Measurements from ENCODE around the gene KPNA6.
A peak's percentile ranks its signal among the peaks of the same experiment; 100 is the strongest.
"Not testable (repeated sequence)": the region's sequence is repeated elsewhere in the genome, so short reads cannot be mapped to it uniquely, and the experiment has no call there.

Gene KPNA6

DNA sequence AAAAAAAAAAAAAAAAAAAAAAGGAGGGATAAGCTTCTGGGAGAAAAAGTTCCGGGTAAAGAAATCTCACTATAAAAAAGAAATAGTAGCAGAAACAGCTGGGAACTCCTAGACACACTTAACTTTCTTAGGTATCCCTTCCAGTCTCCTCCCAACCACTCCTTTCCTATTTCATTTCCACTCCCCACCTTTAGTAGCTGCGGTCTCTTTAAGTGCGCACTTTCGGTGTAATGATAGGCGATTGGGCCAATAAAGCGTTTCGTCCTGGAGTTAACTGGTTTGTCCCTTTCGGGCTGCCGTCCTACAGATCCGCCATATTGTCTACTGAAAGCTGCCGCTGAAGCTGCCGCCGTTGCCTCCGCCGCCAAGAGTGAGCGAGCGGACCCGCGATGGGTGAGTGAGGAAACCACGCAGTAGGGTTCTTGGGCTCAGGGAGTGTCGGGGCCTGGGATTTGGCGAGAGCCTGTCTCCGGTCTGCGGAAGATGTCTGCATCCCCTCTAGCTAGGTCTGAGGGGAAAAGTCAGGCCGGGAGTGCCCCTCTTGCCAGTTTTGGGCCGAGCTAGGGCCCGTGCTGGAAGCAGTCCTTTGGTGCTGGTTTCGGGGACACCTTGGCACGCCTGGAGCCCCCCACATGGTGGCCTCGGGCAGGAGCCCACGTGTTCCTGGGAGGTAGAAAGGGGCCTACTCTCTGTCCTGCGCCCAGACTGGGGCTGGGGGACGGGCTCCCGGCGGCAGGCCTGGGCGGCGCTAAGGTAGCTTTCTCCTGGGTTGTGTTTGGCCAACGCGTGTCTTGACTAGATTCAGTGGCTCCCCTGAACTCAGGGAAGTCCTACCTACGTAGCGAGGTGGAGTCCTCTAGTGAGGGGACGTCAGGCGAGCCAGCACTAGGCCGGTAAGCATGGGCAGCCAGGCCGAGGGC is at the start of gene KPNA6:
TSS of gene KPNA6 (plus strand) at position 315 of the 920 bp plus-strand sequence. CDS start at position 390, 75 bp downstream.
- DNase-seq: peak; percentile 88

DNA sequence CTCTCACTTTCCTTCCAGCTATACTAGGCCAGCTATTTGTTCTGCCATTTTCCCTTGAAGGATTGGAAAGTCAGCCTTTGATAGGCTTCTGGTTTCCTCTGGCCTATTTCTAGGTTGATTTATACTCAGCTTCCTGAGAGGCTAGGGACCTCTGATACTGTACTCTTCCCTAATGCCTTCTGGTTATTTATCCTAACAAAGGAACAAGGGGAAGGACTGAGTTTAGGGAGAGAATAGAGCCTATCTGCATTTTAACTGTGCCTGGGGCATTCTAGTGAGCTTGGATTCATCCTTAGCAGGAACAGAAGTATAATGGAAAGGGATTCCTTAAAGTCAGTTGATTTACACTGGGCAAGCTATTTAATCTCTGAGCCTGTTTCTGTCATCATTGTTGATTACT is 46.9 kb upstream of the KPNA6 start:
- no peak for DNase-seq

DNA sequence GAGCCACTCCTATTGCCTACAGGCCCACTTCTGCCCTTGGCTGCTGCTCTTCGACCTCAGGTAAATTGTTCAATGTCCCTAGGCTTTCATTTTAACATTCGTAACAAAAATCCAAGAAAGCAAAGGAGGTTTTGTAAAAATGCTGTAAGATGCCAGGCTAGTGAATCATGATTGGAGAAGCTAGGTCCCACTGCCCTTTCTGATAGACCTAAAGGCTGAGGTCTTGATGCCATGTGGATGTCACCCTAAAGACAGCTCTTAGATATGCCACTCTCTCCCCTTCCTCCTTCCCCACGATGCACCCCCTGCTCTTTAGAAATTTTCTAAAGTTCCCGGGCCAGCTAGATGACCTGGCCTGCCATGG is 45.0 kb upstream of the KPNA6 start:
- DNase-seq: no peak

DNA sequence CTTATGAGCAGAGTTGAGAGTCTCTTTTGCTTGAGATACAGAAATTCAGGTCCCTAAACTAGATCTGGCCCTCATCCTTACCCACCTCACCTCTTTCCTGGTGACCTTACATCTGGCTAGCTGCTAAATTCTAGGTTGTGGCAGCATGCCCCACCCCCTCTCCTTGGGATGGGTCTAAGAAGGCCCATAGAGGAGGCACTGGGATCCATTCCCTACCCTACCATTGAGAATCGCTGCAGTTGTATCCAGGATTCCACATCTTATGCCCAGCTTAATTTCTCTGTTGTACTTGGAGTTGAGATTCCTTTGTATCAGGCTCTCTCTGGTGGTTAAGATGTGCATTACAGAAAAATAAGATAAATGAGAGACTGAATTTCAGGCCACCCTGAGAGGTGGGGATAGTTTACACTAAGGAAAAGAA is 44.6 kb upstream of the KPNA6 start:
- DNase-seq: peak; percentile 80

DNA sequence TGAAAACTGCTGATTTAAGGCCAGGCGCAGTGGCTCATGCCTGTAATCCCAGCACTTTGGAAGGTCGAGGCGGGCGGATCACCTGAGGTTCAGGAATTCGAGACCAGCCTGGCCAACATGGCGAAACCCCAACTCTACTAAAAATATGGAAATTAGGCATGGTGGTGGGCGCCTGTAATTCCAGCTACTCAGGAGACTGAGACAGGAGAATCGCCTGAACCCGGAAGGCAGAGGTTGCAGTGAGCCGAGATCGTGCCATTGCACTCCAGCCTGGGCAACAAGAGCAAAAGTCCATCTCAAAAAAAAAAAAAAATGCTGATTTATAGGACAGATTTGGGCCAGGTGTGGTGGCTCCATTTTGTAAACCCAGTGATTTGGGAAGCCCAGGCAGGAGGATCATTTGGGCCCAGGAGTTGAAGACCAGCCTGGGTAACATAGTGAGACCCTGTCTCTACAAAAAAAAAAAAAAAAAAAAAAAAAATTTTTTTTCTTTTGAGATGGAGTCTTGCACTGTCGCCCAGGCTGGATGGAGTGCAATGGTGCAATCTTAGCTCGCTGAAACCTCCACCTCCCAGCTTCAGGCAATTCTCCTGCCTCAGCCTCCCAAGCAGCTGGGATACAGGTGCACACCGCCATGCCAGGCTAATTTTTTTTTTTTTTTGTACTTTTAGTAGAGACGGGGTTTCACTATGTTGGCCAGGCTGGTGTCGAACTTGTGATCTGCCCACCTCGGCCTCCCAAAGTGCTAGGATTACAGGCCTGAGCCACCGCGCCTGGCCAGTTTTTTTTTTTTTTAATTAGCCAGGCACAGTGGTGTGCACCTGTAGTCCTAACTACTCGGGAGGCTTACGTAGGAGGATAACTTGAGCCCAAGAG is 42.0 kb upstream of the KPNA6 start:
- DNase-seq: not testable (repeated sequence)

DNA sequence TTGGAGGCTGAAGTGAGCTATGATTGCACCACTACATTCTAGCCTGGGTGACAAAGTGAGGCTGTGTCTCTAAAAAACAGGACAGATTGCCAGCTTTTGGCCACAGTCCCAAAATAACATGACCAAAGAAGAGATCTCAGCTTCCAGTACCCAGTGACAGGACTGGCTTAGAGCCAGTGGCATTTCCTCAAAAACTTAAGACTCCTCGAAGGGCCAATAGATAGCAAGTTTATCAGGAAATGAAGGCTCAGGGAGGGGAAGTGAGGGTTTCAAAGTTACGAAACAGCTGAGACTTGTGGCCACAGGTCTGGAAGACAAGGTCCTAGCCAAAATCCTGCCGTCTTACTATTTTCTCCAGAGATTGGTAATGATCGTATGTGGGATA is 41.4 kb upstream of the KPNA6 start:
- no peak for DNase-seq

DNA sequence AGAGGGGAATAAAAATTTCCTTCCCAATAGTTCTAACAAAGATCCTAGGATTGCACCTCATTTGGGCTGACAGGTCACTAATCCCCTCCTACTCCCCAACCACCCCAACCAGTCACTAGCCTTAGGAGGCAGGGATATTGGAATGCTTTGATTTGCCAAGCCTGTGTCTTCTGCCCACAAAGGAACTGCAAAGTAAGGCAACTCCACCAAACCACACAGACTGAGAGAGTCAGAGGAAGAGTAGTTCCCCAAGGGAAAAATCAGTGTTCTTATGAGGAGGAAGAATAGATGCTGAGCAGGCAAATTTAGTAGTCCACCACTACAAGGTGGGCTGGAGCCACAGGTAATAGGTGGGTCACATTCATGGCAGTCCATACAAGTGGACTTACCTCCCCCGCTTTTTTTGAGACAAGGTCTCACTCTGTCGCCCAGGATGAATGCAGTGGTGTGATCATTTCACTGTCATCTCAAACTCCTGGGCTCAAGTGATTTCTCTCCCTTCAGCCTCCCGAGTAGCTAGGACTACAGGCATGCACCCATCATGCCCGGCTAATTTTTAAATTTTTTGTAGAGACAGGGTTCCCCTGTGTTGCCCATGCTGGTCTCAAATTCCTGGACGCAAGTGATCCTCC is 38.8 kb upstream of the KPNA6 start:
- no peak for DNase-seq

DNA sequence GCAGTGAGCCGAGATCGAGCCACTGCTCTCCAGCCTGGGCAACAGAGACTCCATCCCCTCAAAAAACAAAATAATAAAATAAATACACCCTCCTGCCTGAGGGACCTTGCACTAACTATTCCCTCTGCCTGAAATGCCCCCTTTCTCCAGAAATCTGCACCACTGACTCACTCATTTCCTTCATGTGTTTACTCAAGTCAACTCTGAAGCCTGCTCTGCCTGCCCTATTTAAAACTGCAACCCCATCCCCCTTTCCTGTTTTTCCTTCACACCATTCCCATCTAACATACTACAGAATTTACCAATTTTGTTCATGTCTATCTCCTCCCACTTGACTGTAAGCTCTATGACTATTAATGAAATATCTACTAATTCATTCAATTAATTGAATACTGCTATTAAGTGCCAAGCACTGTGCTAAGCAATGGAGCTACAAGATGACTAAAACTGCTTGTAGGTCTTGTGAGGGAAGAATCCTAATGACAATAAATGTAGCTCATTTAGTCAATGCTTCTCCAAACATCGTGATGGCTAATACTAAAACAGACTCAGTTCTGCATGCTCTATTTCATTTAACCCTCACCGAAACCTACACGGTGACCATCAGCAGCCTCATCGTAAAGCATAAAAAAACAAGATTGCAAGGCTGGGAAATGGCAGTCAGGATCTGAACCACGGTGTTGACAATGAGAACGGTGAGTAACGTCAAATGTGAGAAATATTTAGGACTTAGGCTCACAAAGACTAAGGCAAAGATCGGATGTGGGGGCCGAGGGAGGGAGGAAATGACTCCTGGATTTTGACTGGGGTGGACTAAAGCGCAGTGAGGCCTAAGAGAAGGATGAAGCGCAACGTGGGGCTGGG is 35.9 kb upstream of the KPNA6 start:
- DNase-seq: peak; percentile 62

DNA sequence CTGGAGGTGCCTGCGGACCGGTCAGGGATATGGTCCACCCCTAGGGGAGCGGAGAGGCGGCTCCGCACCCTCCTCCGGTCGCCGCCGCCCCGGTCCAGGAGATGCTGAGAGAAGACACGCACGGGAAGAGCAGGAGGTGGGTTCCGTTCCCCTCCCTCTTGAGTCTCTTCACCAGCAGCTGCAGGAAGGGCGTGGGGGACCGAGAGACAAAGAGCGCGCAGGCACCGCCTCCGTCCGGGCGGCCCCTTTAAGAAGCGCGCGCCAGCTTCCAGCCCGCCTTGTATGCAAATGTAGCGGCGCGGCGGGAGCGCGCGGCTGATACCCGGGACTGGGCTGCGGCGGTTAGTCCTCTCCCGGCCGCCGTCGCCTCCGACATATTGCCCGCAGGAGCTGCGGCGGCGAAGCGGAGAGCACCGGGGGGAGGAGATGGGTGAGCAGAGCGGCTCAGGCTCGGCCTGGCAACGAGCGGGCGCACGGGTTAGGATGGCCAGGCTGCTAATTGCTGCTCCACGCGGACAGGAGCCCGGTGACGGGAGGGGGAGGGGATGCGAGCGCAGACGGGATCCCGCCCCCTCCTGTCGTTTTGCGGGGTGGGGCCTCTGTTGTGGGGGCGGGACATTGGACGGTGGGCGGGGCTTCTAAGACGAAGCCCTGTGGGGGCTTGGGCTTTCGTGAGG is 35.1 kb upstream of the KPNA6 start, which contains the start of gene TMEM39B:
TSS of gene TMEM39B (plus strand) at position 318 of the 677 bp plus-strand sequence. CDS start at position 427, 109 bp downstream.
- peak; percentile 91 for DNase-seq

DNA sequence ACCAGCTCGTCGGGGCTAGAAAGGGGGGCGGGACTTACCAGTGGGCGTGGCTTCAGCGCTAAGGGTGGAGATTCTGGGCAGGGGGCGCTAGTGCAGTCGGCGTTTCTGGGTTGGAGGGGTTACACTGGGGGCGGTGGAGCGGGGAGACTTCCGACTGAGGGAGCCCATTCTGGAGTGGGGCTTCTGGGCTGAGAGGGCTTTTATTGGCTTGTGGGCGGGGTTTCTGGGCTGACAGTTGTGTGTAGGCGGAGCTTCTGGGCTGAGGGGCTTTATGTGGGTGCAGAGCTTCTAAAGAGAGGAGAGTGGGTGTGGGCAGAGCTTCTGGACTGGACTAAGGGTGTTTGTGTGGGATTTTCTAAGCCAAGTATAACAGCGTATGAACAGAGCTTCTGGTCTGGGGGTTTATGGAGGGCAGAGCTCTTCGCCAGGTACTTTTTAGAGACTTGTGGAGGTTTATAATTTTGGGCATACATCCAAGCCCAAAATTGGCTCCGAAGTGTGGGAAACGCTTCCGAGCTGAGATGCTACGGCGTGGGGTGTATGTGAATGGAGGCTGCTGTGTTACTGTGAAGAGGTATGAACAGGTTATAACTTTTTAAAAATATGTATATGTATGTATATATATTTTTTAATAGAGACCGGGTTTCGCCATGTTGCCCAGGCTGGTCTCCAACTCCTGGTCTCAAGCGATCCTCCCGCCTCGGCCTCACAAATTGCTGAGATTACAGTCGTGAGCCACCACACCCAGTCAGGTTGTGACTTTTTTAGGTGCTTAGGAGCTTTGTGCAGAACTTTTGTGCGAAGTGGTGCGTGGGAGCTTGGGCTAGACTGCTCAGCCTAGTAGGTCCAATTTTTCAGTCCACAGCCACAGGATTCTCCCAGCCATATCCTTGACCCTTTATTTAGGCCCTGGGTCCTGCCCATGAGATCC is 34.3 kb upstream of the KPNA6 start:
- no peak for DNase-seq

DNA sequence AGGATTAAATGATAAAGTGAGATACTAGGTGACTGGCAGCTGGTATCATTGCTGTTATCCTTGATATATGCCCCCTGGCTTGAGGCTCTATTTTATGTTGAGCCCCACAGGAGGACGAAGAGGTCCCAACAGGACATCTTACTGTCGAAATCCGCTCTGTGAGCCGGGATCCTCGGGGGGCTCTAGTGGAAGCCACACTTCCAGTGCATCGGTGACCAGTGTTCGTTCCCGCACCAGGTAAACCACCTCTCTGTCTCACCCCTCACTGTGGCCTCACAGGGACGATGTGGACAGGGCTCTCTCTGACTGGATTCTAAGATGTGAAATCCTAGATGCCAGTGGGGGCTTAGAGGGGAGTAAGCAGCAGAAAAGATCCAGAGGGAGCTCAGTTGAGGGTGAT is 33.0 kb upstream of the KPNA6 start:
- no peak for DNase-seq

DNA sequence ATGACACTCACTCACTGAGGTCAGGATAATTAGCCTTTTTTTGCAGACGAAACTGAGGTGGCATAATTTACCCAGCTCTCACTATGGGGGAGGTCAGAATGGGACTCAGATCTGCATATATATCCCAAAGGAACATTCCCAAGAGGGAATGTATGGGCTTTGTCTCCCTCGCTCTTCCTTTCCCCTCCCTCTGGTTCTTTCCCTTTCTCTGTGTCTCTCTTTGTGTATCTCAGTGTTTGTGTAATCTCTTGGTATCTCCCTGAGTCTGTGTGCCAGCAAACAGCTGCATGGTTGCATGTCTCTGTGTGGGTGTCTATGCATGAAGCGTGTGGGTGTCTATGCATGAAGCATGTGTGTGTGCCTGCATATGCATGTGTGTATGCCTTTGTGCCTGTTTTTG is 30.4 kb upstream of the KPNA6 start:
- DNase-seq: no peak

DNA sequence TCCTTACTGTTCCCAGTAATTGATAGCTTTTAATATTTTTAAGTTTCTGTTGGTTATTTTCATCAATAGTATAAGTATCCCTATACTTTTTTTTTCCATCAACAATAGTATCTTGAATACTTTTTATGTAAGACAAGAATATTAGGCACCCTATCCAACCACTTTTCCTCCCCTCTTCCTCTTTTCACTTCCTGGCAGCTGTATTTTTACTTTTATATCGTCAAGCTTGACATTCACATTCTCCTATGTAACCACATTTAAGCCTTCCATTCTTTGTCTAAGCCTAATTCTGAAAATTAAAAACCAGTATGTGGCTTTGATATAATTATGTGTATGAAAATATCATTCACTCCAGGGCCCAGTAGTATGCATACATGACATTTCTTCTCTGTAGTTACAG is 25.8 kb upstream of the KPNA6 start:
- DNase-seq: no peak

DNA sequence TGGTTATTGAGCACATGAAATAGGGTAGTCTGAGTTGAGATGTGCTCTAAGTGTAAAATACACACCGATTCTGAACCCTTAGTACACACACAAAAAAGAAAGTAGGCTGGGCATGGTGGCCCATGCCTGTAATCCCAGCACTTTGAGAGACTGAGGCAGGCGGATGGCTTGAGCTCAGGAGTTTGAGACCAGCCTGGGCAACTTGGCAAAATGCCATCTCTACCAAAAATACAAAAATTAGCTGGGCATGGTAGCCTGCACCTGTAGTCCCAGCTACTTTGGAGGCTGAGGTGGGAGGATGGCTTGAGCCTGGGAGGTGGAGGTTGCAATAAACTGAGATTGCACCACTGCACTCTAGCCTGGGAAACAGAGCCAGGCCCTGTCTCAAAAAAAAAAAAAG is 21.5 kb upstream of the KPNA6 start:
- DNase-seq: not testable (repeated sequence)

DNA sequence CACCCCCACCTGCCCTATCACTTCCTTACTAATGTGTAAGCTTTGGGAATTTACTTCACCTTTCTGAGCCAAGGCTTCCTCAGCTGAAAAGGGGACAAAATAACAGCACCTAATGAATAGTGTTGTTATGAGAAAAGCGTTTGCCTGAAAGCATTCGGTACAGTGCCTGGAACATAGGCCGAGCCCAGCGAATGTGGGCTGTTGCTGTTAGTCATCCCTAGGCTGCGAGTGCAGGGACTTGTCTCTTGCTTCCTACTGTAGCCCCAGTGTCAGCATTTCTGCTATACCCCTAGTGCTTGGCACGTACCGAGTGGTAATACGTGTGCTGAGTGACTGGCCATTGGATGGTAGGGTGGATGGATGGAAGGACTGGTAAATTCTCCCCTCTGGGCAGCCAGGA is 16.7 kb upstream of the KPNA6 start:
- DNase-seq: no peak

DNA sequence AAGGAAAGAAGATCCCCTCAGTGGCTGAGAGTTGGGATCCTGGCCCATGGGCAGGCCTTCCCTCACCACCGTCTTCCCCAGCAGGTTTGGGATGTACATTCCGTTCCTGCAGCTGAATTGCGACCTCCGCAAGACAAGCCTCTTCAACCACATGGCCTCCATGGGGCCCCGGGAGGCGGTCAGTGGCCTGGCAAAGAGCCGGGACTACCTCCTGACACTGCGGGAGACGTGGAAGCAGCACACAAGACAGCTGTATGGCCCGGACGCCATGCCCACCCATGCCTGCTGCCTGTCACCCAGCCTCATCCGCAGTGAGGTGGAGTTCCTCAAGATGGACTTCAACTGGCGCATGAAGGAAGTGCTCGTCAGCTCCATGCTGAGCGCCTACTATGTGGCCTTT is 16.3 kb upstream of the KPNA6 start:
- no peak for DNase-seq

DNA sequence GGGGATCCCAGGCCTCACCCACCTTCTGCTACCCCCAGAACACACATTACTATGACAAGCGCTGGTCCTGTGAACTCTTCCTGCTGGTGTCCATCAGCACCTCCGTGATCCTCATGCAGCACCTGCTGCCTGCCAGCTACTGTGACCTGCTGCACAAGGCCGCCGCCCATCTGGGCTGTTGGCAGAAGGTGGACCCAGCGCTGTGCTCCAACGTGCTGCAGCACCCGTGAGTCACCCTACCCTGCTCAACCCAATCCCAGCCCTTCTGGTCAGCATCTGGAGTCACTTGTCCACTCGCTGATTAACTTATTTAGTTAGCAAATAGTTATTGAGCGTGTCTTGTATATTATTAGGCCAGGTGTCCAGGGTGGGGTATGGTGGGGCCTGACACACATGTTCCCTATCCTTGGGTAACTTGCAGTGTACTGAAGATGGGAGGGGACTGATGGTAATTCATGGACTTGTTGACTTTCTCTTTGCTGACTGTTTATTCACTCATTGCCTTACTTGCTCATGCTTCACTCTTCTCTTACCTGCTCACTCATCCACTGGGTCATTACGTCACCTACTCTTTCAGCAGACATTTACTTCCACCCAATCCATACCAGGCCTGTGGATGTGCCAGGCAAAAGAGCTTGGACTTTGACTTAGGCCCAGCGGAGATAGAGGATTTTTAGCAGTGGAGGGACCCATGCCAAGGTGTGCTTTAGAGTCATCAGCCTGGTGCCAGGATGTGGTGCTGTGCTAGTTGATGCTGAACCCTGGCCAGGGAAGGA is 12.9 kb upstream of the KPNA6 start:
- no peak for DNase-seq

DNA sequence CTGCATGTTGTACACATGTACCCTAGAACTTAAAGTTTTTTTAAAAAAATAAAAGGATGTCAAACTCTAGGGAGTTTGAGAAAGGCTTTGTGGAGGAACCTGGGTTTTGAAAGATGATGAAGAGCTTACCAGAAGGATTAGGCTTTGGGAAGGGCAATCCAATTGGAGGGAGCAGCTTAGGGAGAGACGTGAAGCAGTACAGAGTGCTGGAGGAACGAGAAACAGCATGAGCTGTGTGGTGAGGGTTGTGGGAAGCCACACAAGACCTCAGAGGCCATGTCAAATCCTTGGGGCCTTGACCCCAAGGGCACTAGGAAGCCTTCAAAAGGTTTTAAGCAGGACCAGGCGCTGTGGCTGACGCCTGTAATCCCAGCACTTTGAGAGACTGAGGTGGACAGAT is 8.4 kb upstream of the KPNA6 start:
- no peak for DNase-seq

DNA sequence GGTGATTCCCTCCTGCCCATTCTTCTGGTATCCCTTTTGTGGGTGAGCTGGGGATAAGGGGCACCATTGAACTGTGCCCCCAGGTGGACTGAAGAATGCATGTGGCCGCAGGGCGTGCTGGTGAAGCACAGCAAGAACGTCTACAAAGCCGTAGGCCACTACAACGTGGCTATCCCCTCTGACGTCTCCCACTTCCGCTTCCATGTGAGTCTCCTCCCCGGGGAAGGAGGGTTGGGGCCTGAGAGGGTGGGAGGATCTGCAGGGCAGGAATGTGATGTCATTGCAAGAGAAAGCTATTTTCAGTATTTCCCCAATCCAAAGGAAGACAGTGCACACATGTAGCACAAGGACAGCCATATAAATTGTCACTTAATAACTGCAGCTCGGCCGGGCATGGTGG is 7.5 kb upstream of the KPNA6 start:
- no peak for DNase-seq
